ENCODE data around the gene KANSL3.

DNA sequence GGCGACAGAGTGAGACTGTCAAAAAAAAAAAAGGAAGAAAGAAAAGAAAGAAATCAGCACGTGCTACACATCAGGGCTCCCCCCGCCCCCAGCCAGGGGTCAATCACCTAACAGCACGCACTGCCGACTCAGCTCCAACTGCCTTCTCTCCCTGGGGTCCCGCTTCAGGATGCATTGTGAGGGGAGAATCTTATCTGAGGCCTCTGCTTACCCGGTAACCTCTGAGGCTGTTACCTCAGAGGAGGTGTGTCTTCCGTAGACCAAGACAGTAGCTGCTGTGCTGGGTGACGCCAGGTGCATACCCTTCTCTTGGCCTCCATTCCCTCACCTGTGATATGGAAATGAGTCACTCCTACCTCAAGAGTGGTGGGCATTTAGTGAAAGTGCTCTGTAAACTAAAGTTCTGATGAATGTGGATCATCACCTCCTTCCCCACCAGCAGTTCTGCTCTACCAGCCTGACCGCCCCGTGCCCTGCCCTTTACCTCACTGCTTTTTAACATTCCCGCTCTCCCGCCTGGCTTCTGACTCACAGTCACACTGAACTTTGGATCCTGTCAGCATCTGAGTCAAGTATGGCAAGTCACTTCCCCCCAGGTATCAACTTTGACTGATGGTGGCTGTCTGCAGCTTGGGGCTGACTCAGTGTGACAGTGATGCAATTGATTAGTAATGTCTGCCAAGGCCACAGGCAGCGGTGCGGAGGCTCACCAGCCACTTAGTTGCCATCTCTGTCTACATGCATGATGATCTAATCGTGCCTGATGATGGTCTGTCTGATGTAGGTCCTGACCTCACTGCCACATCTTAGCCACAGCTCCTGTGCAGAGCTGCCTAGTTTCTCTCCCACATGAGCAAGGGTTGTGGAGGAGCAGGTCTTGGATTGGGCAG, 81.4 kb downstream of the KANSL3 start:
- TF ChIP-seq POLR2A (IDR thresholded peaks at IDR 0.05; ENCODE audit: low read length) = no peak
- TF ChIP-seq GATA1 (IDR thresholded peaks at IDR 0.05; ENCODE audit: low read depth, low read length) = no peak

Measured in erythroblast (primary cell).